ENCODE results near the gene SHISA9. TPM values are rescaled to one million over a fixed set of nuclear protein-coding genes. Genes with fewer than 3 reads are reported as not detected.

Gene SHISA9
- total RNA-seq, 1 donor from 2014 or later = not detected

DNA sequence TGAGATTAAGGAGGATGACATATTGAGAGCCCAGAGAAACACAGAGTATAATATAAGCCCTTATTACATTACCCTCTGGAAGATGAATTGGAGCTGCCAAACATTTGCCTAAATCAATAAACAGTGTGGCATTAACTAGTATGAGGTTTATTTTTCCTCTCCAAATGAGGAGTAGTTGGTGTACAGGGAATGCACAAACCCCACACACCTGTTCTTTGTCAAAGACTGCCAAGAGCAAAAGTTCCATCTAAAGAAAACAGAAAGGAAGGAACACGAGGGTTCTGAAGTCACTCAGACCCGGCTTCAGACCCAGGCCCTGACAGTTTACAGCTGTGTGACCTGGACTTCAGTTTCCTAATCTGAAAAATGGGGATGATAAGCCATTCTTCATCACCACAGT, 138.1 kb downstream of the SHISA9 start:
- ATAC-seq (no peak), DNase-seq (no peak)
- intact Hi-C loops (cut with DNase I) = no loop called here
- TF ChIP-seq, protein P1, sequence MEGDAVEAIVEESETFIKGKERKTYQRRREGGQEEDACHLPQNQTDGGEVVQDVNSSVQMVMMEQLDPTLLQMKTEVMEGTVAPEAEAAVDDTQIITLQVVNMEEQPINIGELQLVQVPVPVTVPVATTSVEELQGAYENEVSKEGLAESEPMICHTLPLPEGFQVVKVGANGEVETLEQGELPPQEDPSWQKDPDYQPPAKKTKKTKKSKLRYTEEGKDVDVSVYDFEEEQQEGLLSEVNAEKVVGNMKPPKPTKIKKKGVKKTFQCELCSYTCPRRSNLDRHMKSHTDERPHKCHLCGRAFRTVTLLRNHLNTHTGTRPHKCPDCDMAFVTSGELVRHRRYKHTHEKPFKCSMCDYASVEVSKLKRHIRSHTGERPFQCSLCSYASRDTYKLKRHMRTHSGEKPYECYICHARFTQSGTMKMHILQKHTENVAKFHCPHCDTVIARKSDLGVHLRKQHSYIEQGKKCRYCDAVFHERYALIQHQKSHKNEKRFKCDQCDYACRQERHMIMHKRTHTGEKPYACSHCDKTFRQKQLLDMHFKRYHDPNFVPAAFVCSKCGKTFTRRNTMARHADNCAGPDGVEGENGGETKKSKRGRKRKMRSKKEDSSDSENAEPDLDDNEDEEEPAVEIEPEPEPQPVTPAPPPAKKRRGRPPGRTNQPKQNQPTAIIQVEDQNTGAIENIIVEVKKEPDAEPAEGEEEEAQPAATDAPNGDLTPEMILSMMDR (IDR thresholded peaks at IDR 0.05) = no peak
- no peak overlapping the region for H3K27ac ChIP-seq
- H3K4me3 ChIP-seq = no peak overlapping the region
- no peaks in the 10 kb centered on the region for H3K4me1 ChIP-seq
- H3K9me3 ChIP-seq = no peaks in the 10 kb centered on the region
- H3K36me3 ChIP-seq = no peaks in the 10 kb centered on the region
- H3K27me3 ChIP-seq (ENCODE audit: low read depth) = no peaks in the 10 kb centered on the region

DNA sequence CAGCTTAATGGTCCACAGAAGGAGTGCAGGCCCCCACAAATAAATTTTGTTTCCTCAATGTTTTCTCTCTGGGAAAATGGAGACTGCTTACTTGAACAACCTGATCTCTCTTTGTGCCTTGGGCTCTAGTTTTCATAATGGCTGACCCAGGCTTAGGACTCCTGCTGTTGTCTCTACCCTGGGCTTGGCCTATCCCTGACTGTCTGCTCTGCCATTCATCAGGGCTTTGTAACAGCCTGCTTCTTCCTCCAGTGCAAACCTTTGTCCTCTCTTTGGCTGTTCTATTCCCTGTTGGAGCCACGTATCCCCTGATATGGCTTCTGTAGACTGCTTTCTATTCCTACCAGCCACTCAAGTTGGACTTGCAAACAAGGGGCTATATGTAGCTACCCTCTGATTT, 139.8 kb downstream of the SHISA9 start:
- Histone ChIP-seq H3K4me1 (no peaks in the 10 kb centered on the region), H3K27ac (no peak overlapping the region), H3K36me3 (no peaks in the 10 kb centered on the region), H3K4me3 (no peak overlapping the region), H3K9me3 (no peaks in the 10 kb centered on the region), H3K27me3 (ENCODE audit: low read depth) (no peaks in the 10 kb centered on the region)
- TF ChIP-seq, protein P1 (IDR thresholded peaks at IDR 0.05) = no peak
- DNase-seq (no peak), ATAC-seq (no peak)
- intact Hi-C loops (cut with DNase I) = no loop called here

DNA sequence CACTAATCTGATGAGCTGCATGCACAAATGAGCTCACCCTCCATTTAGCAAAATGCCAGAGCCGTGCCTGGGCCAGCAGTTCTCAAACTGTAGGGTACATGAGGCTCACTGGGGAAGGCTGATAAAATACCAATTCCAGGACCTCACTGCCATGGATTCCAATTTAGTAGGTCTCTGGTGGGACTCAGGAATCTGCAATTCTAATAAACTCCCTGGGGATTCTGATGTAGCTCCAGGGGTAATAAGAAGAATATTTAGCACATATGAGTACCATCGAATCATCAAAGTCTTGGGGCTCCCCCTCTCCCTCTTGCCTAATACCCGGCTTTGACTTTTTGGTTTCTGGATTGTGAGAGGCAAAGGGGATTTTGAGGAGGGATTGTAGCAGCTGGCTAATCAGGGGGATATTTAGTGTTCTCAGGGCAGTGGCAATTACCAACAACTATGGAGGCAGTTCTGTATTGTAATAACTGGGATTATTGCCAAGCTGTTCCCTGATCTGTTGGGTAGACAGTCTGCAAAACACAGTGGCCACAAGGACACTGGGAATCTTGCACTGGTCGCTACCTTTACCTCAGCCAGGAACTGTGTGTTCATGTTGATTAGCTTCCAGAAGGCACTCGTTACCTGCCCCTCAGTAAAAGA, 140.4 kb downstream of the SHISA9 start:
- no peak for DNase-seq
- no peaks in the 10 kb centered on the region for H3K4me1 ChIP-seq
- no peaks in the 10 kb centered on the region for H3K9me3 ChIP-seq
- no peaks in the 10 kb centered on the region for H3K36me3 ChIP-seq
- intact Hi-C loops (cut with DNase I) = no loop called here
- TF ChIP-seq, protein P1 (IDR thresholded peaks at IDR 0.05) = no peak
- no peak for ATAC-seq
- H3K4me3 ChIP-seq = no peak overlapping the region
- no peak overlapping the region for H3K27ac ChIP-seq
- no peaks in the 10 kb centered on the region for H3K27me3 ChIP-seq (ENCODE audit: low read depth)

DNA sequence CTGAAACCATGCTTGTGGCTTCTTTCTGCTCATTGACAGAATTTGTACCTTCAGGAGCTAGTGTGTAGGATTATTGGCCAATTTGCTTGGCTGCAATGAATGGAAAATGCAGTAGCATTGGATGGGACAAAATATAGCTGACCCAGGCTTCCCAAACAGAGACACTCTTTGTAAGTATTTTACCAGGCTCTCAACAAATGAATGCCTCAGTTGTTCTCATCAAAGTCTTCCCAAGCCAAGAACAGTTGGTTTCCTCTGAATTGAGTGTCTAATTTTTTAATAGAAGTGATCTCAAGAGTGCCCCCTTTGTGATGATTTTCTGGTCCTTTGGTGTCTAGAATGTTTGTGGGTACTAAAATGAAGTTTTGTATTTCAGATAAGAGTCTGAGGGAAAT, 140.9 kb downstream of the SHISA9 start:
- intact Hi-C loops (cut with DNase I) = no loop called here
- Histone ChIP-seq H3K4me3 (no peak overlapping the region), H3K36me3 (no peaks in the 10 kb centered on the region), H3K27me3 (ENCODE audit: low read depth) (no peaks in the 10 kb centered on the region), H3K9me3 (no peaks in the 10 kb centered on the region), H3K4me1 (no peaks in the 10 kb centered on the region), H3K27ac (no peak overlapping the region)
- TF ChIP-seq, protein P1 (IDR thresholded peaks at IDR 0.05) = no peak
- ATAC-seq = no peak
- DNase-seq = no peak

DNA sequence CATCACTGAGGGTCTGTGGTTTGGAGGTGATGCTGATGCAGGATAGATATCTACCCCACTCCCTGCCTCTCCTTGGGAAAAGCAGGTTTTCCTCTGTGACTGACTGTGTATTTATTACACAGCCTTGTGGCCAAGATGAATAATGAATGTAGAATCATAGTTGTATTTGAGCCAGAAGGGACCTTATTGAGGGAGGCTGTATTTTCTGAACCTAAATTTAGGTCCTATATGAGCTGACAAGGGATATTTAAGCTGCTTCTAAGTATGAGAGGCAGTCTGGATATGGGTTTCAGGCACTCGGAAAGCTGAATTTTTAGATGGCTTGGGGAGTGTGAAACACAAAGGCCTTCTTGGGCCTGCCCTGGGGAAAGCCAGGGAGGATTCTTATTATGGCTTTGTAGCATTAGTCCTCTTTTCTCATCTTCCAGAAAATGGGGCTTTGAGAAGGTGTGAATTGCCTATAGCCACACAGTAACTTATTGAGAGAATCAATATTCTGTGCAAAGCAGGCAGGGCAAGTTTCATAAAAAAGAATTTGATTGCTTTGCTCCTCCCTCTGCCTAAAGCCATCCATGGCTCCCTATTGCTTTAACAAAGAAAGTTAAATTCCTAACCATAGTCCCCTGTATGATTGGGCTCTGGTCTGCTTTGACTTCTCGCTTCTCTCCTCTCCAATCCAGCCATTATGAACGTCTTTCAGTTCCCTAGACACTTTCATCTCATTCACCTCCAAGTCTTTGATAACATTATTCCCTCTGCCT, 144.8 kb downstream of the SHISA9 start:
- no peaks in the 10 kb centered on the region for H3K27me3 ChIP-seq (ENCODE audit: low read depth)
- H3K27ac ChIP-seq = no peak overlapping the region
- DNase-seq (no peak), ATAC-seq (no peak)
- intact Hi-C loops (cut with DNase I) = no loop called here
- no peaks in the 10 kb centered on the region for H3K36me3 ChIP-seq
- peaks cover 8% of the 10 kb centered on the region for H3K9me3 ChIP-seq
- H3K4me1 ChIP-seq = no peaks in the 10 kb centered on the region
- TF ChIP-seq, protein P1 (IDR thresholded peaks at IDR 0.05) = no peak
- H3K4me3 ChIP-seq = no peak overlapping the region
